Heart right ventricle (tissue), 16 donors: ENCODE results near the gene PEDS1. TPM values are rescaled to one million over a fixed set of nuclear protein-coding genes. Genes with fewer than 3 reads are reported as not detected.
"Not testable (repeated sequence)": the region's sequence is repeated elsewhere in the genome, so short reads cannot be mapped to it uniquely, and the experiment has no call there.

Experiments
- ATAC-seq, 8 donors: fragments of 200-7000 bp; cut with Tn5 transposase; one replicate each; pipeline ENCODE4 v1.9.1; 2020; ENCODE audit warnings: mild to moderate bottlenecking in 8 of 8, moderate library complexity in 8 of 8, moderate number of reproducible peaks in 1 of 8
- DNase-seq, 2 donors: peaks; one replicate each; pipeline ENCODE4 v3.0.0-alpha.2; 2020
- H3K27ac ChIP-seq, 10 donors: fragments of 200-600 bp; sonication (generic) in 2 of 10; one replicate each; pipeline versions ENCODE4 v1.5.0 to v1.8.0; 2020 to 2022; ENCODE audit warnings: mild to moderate bottlenecking in 3 of 10
- H3K27me3 ChIP-seq, 7 donors: fragments of 200-600 bp; one replicate each; pipeline ENCODE4 v1.8.0; 2021 to 2022; ENCODE audit warnings: mild to moderate bottlenecking in 2 of 7
- H3K36me3 ChIP-seq, 9 donors: fragments of 200-600 bp; sonication (generic) in 1 of 9; one replicate each; pipeline versions ENCODE4 v1.5.0 to v1.8.0; 2020 to 2022; ENCODE audit warnings: mild to moderate bottlenecking in 2 of 9
- H3K4me1 ChIP-seq, 9 donors: fragments of 200-600 bp; sonication (generic) in 1 of 9; one replicate each; pipeline versions ENCODE4 v1.5.0 to v1.8.0; 2020 to 2022; ENCODE audit warnings: mild to moderate bottlenecking in 4 of 9
- H3K4me3 ChIP-seq, 10 donors: fragments of 200-600 bp; sonication (generic) in 2 of 10; one replicate each; pipeline versions ENCODE4 v1.5.0 to v1.8.0; 2020 to 2022; ENCODE audit warnings: mild to moderate bottlenecking in 7 of 10, moderate library complexity in 2 of 10
- H3K9me3 ChIP-seq, 11 donors: fragments of 200-600 bp in 10 of 11; sonication (generic) in 2 of 11; one replicate each; pipeline versions ENCODE4 v1.5.0 to v1.8.0; 2013 to 2022; ENCODE audit warnings: mild to moderate bottlenecking in 2 of 11, control low read depth in 1 of 11, moderate library complexity in 1 of 11
- CTCF ChIP-seq, 9 donors: fragments of 200-600 bp; sonication (generic) in 2 of 9; IDR thresholded peaks; one replicate each; pipeline versions ENCODE4 v1.5.0 to v1.8.0; 2021 to 2022; ENCODE audit warnings: antibody characterized with exemption in 9 of 9, mild to moderate bottlenecking in 5 of 9, moderate library complexity in 1 of 9
- WGBS, 2 donors: extraction: QIAGEN DNeasy Blood & Tissue Kit; methylation state at CpG; one replicate each; pipeline ENCODE4 v1.1.7; 2013; ENCODE audit warnings: inconsistent platforms in 1 of 2; 5-methylcytosine and 5-hydroxymethylcytosine counted together
- intact Hi-C, 10 donors: fragments of 100-400 bp; cut with DNase I; formaldehyde crosslinking; loops; one replicate each; pipeline versions ENCODE4 v1.11.1 to v1.14.2; 2022
- polyA plus RNA-seq, 2 donors: library from polyadenylated mRNA; stranded (reverse); fragments of 200-250 nt; gene quantifications; one replicate each; pipeline ENCODE4 v1.2.3, GENCODE V29; 2013
- total RNA-seq, 10 donors: library from RNA; stranded (reverse); fragmentation: NEBNext Ultra II Directional in 3 of 10; extraction: Animal tissue kit (Norgen Biotek cat#: 25700) in 3 of 10; gene quantifications; one replicate each; pipeline versions ENCODE4 v1.2.1 to v1.2.4, GENCODE V29; 2021 to 2023
- donor health status: Arrhythmogenic right ventricular cardiomyopathy.
- donor health status: ischemic (EF 13 %, LVEDD 7.1; RV severe dilation, severe dysfunction).
- donor health status: healthy with polysubstance abuse.
- donor health status: DM: no; HTN: yes; CAD: no.
- donor health status: DM: no; HTN: no; CAD: no.
- donor health status: ischemic (EF 25% LVEDD 6.9; RV normal size, moderate dysfunction).
- donor health status: ischemic (EF 25% LVEDD 5.7; RV mildly dilated, moderate dysfunction).
- donor health status: healthy.
- donor health status: DM: yes; HTN: yes; CAD: no.
- donor health status: Ischemic cardiomyopathy.
- donor health status: ischemic (EF 35%, LVEDD 5.7; RV mildly dilated, moderate dysfunction).
- donor health status: nonischemic (EF 11% LVEDD 7.7; RV severe dilation, severe dysfunction).
- donor health status: DM: yes; HTN: yes; CAD: no.
- donor health status: PGD.
- donor health status: ischemic (EF 29% LVEDD 5.4; RV normal size, mild dysfunction).
- donor health status: nonischemic (EF 23%, LVEDD 6.1; RV moderate dilation, normal function).

The PEDS1 gene
- total and polyA plus RNA-seq, 12 donors, result 12.2 to 40.2 (median 24.7) TPM

- H3K27me3 ChIP-seq, result no peaks in the 10 kb centered on the region
- H3K36me3 ChIP-seq, result no peaks in the 10 kb centered on the region
- no peak overlapping the region for H3K4me3 ChIP-seq
- TF ChIP-seq CTCF (IDR thresholded peaks at IDR 0.05), result no peak
- WGBS, 2 donors, result 71 to 77% methylated on average over 9 of the region's 9 CpGs
- DNase-seq (peak in 1 of 2 donors; percentile 41), ATAC-seq (peak in 5 of 8 donors; percentile 5 to 28 (median 15))
- peaks cover 5 to 47% (median 20%) of the 10 kb centered on the region in 9 donors for H3K4me1 ChIP-seq
- intact Hi-C loops, result no loop called here
- H3K9me3 ChIP-seq, result no peaks in the 10 kb centered on the region
- peak overlapping the region in 8 of 10 donors; percentile 3 to 80 (median 54) for H3K27ac ChIP-seq
These were observed 10.2 kb upstream of the PEDS1 start for GRCh38 chr20:50163570-50164317.

GRCh38 chr20:50161494-50161893 is 8.0 kb upstream of the PEDS1 start:
- WGBS, 2 donors, result 83 to 92% methylated on average over 7 of the region's 7 CpGs
- DNase-seq, intact Hi-C loops: not testable (repeated sequence)

GRCh38 chr20:50153153-50153499 is 397 bp downstream of the PEDS1 start:
- no peak for ATAC-seq
- no peak for TF ChIP-seq CTCF (IDR thresholded peaks at IDR 0.05)
- peak overlapping the region; percentile 80 to 100 (median 97) for H3K4me3 ChIP-seq
- no peaks in the 10 kb centered on the region for H3K9me3 ChIP-seq
- intact Hi-C loops, result no loop called here
- peaks cover 0 to 24% (median 0%) of the 10 kb centered on the region in 9 donors for H3K36me3 ChIP-seq
- no peaks in the 10 kb centered on the region for H3K27me3 ChIP-seq
- H3K4me1 ChIP-seq, result peaks cover 10 to 55% (median 48%) of the 10 kb centered on the region in 9 donors
- peak overlapping the region; percentile 23 to 98 (median 96) for H3K27ac ChIP-seq
- no peak for DNase-seq
- WGBS, 2 donors, result 0 to 1% methylated on average over 18 of the region's 18 CpGs

More at GRCh38 chr20:50161494-50161893, 8.0 kb upstream of the PEDS1 start:
- H3K4me1 ChIP-seq, result peaks cover 5 to 42% (median 12%) of the 10 kb centered on the region in 9 donors
- H3K4me3 ChIP-seq, H3K27ac ChIP-seq, ATAC-seq, H3K27me3 ChIP-seq, H3K9me3 ChIP-seq, H3K36me3 ChIP-seq: not testable (repeated sequence)

GRCh38 chr20:50152394-50153152 is 950 bp downstream of the PEDS1 start:
- Histone ChIP-seq H3K27ac (peak overlapping the region; percentile 23 to 98 (median 96)), H3K4me1 (peaks cover 10 to 61% (median 54%) of the 10 kb centered on the region in 9 donors), H3K27me3 (no peaks in the 10 kb centered on the region), H3K9me3 (no peaks in the 10 kb centered on the region), H3K36me3 (peaks cover 0 to 27% (median 0%) of the 10 kb centered on the region in 9 donors), H3K4me3 (peak overlapping the region; percentile 80 to 100 (median 97))
- no peak for TF ChIP-seq CTCF (IDR thresholded peaks at IDR 0.05)
- intact Hi-C loops, result no loop called here
- WGBS, 2 donors, result 29 to 39% methylated on average over 4 of the region's 4 CpGs
- no peak for DNase-seq
- ATAC-seq, result peak in 2 of 8 donors; percentile 2 to 5
